ENCODE data around the gene FRAS1. TPM values are rescaled to one million over a fixed set of nuclear protein-coding genes. Genes with fewer than 3 reads are reported as not detected.

Gene FRAS1
- total RNA-seq, 1 experiment from 2014 or later: 82.0 TPM

- TF ChIP-seq ZNF281 (CRISPR knock-in tag; IDR thresholded peaks at IDR 0.05) (no peak), SMAD4 (CRISPR knock-in tag; IDR thresholded peaks at IDR 0.05) (no peak)
Measured at GRCh38 chr4:78571804-78572203, 514.7 kb downstream of the FRAS1 start (continued).

GRCh38 chr4:78578674-78579425 lies 521.7 kb downstream of the FRAS1 start:
- Mint-ChIP-seq H3K27ac (no peak overlapping the region), H3K36me3 (no peaks in the 10 kb centered on the region), H3K9me3 (peaks cover 4% of the 10 kb centered on the region; the same call in 1 of the 2 replicates), H3K4me1 (no peaks in the 10 kb centered on the region), H3K27me3 (ENCODE audit: low read depth) (no peaks in the 10 kb centered on the region), H3K4me3 (no peak overlapping the region)
- TF ChIP-seq ZNF512 (CRISPR knock-in tag; IDR thresholded peaks at IDR 0.05; ENCODE audit: borderline replicate concordance) (no peak), E2F1 (CRISPR knock-in tag; IDR thresholded peaks at IDR 0.05) (no peak), GRHL2 (CRISPR knock-in tag; IDR thresholded peaks at IDR 0.05; ENCODE audit: insufficient replicate concordance, severe bottlenecking) (no peak), CREM (CRISPR knock-in tag; IDR thresholded peaks at IDR 0.05) (no peak), SMAD4 (CRISPR knock-in tag; IDR thresholded peaks at IDR 0.05) (no peak)
- POLR2A ChIA-PET: no interaction called here
- ATAC-seq: no peak
- no peak for DNase-seq (ENCODE audit: low spot score)
- CTCF ChIA-PET: no interaction called here

- no peak for DNase-seq (ENCODE audit: low spot score)
- CTCF ChIA-PET: interaction anchor here (1.3 to 2.3 kb wide), 3 partner anchors 11 to 587 kb away, joined by 3 to 6 read pairs (median 3); no protein-coding TSS in a partner anchor
- no peaks in the 10 kb centered on the region for H3K36me3 Mint-ChIP-seq
- H3K4me1 Mint-ChIP-seq: no peaks in the 10 kb centered on the region
- H3K4me3 Mint-ChIP-seq: no peak overlapping the region
- H3K27ac Mint-ChIP-seq: no peak overlapping the region
- POLR2A ChIA-PET: no interaction called here
- peak; percentile 56 for ATAC-seq
- H3K27me3 Mint-ChIP-seq (ENCODE audit: low read depth): no peaks in the 10 kb centered on the region
- H3K9me3 Mint-ChIP-seq: no peaks in the 10 kb centered on the region
- TF ChIP-seq NR3C1 (CRISPR knock-in tag; conservative IDR thresholded peaks at IDR 0.05; ENCODE audit: low read depth) (no peak), MLX (CRISPR knock-in tag; IDR thresholded peaks at IDR 0.05) (no peak), FOXK1 (CRISPR knock-in tag; IDR thresholded peaks at IDR 0.05) (no peak), JUN (CRISPR knock-in tag; IDR thresholded peaks at IDR 0.05) (no peak), ATF6 (CRISPR knock-in tag; IDR thresholded peaks at IDR 0.05) (no peak), ESRRA (CRISPR knock-in tag; IDR thresholded peaks at IDR 0.05; ENCODE audit: borderline replicate concordance) (no peak), USF1 (CRISPR knock-in tag; IDR thresholded peaks at IDR 0.05) (no peak)
Measured at GRCh38 chr4:78581618-78582017, 524.5 kb downstream of the FRAS1 start.

Data from WTC11 (cell line).